SK-N-SH (cell line): ENCODE results near the gene TRIM68. TPM values are rescaled to one million over a fixed set of nuclear protein-coding genes. Genes with fewer than 3 reads are reported as not detected.

Experiments used
- CTCF ChIA-PET: fragments of 300-600, 350-600 bp; formaldehyde crosslinking; extraction: SDS; loops from one replicate; lab custom pipeline; 2021; lab: Yijun Ruan, JAX
- POLR2A ChIA-PET: fragments of 350-600 bp; sonication (Branson Sonifier 250); formaldehyde crosslinking; extraction: SDS; loops from one replicate; lab custom pipeline; 2020; ENCODE audit warnings: antibody characterized with exemption, inconsistent platforms; lab: Yijun Ruan, JAX
- DNase-seq: peaks from one replicate; pipeline ENCODE4 v3.0.0; 2012
- H2AFZ ChIP-seq: fragments of 200-600 bp; sonication (generic); 2 replicates; pipeline ENCODE4 v1.8.1; 2016; ENCODE audit warnings: antibody characterized with exemption, mild to moderate bottlenecking, low read depth
- H3F3A ChIP-seq: fragments of 200-600 bp; sonication (generic); replicated peaks from 2 replicates; pipeline ENCODE3; 2016; ENCODE audit warnings: antibody characterized with exemption, mild to moderate bottlenecking; ENCODE audit not compliant: insufficient read depth
- H3K27ac ChIP-seq, 2 experiments: fragments of 200-500 bp in 1 of 2; fragments of 200-600 bp in 1 of 2; sonication (Bioruptor generic) in 1 of 2; sonication (generic), shearing (Covaris generic) in 1 of 2; 2 replicates each; pipeline versions ENCODE4 v1.5.1 to v1.6.1; 2014 to 2016; ENCODE audit warnings: low read depth in 2 of 2, inconsistent platforms in 1 of 2, low read length in 1 of 2, mild to moderate bottlenecking in 1 of 2, mixed read lengths in 1 of 2
- H3K27me3 ChIP-seq: fragments of 200-600 bp; sonication (generic), shearing (Covaris generic); 2 replicates; pipeline ENCODE4 v1.6.1; 2016; ENCODE audit warnings: mixed run types; ENCODE audit not compliant: insufficient read depth
- H3K36me3 ChIP-seq, 2 experiments: fragments of 200-500 bp in 1 of 2; fragments of 200-600 bp in 1 of 2; sonication (Bioruptor generic) in 1 of 2; sonication (generic) in 1 of 2; replicated peaks in 1 of 2; 2 replicates each; pipeline versions ENCODE3 to v1.5.1; 2014 to 2016; ENCODE audit warnings: low read length in 1 of 2, mild to moderate bottlenecking in 1 of 2; ENCODE audit not compliant: insufficient read depth in 2 of 2, control insufficient read depth in 1 of 2
- H3K4me1 ChIP-seq, 2 experiments: fragments of 200-500 bp in 1 of 2; fragments of 200-600 bp in 1 of 2; sonication (Bioruptor generic) in 1 of 2; sonication (generic), shearing (Covaris generic) in 1 of 2; 2 replicates each; pipeline versions ENCODE4 v1.5.1 to v1.6.1; 2014 to 2016; ENCODE audit warnings: low read depth in 1 of 2, low read length in 1 of 2, mixed run types in 1 of 2; ENCODE audit not compliant: insufficient read depth in 2 of 2, control insufficient read depth in 1 of 2
- H3K4me2 ChIP-seq: fragments of 200-600 bp; sonication (generic), shearing (Covaris generic); 2 replicates; pipeline ENCODE4 v1.6.1; 2017; ENCODE audit warnings: mixed run types
- H3K4me3 ChIP-seq, 2 experiments: fragments of 200-500 bp in 1 of 2; fragments of 200-600 bp in 1 of 2; sonication (Bioruptor generic) in 1 of 2; sonication (generic), shearing (Covaris generic) in 1 of 2; 2 replicates each; pipeline versions ENCODE4 v1.5.1 to v1.8.1; 2014 to 2016; ENCODE audit warnings: low read depth in 2 of 2, inconsistent platforms in 1 of 2, low read length in 1 of 2, mild to moderate bottlenecking in 1 of 2, mixed read lengths in 1 of 2, moderate library complexity in 1 of 2
- H3K79me2 ChIP-seq: fragments of 200-600 bp; sonication (generic); 2 replicates; pipeline ENCODE4 v1.8.1; 2017; ENCODE audit warnings: mild to moderate bottlenecking; ENCODE audit not compliant: insufficient read depth
- H3K9ac ChIP-seq: fragments of 200-600 bp; sonication (generic); 2 replicates; pipeline ENCODE4 v1.6.1; 2017; ENCODE audit warnings: mixed run types
- H3K9me2 ChIP-seq: fragments of 200-600 bp; sonication (generic); 2 replicates; pipeline ENCODE4 v1.6.1; 2017; ENCODE audit warnings: mixed run types
- H3K9me3 ChIP-seq: fragments of 200-600 bp; sonication (generic); 2 replicates; pipeline ENCODE4 v1.6.1; 2017; ENCODE audit warnings: mixed run types, mild to moderate bottlenecking, moderate library complexity
- H4K20me1 ChIP-seq: fragments of 200-600 bp; sonication (generic); 2 replicates; pipeline ENCODE4 v1.6.1; 2017; ENCODE audit warnings: mild to moderate bottlenecking, mixed run types; ENCODE audit not compliant: insufficient read depth
- CHD2 ChIP-seq: fragments of 150-350 bp; IDR thresholded peaks from 2 replicates; pipeline ENCODE4 v1.6.1; 2018; ENCODE audit warnings: low read length; ENCODE audit not compliant: partially characterized antibody
- ELF1 ChIP-seq: IDR thresholded peaks from 2 replicates; pipeline ENCODE4 v1.4.0; 2012
- EP300 ChIP-seq, 2 experiments: IDR thresholded peaks; 2 replicates each; pipeline versions ENCODE4 v1.4.0 to v1.6.1; 2012; ENCODE audit warnings: borderline replicate concordance in 1 of 2, low read depth in 1 of 2, low read length in 1 of 2
- FOSL2 ChIP-seq: IDR thresholded peaks from 2 replicates; pipeline ENCODE4 v1.4.0; 2012; ENCODE audit warnings: low read depth, mild to moderate bottlenecking, moderate library complexity, borderline replicate concordance
- FOXJ3 ChIP-seq: sonication (generic); formaldehyde crosslinking; IDR thresholded peaks from 2 replicates; pipeline ENCODE4 v1.5.1; 2020; ENCODE audit warnings: mild to moderate bottlenecking, missing genetic modification reagents
- FOXM1 ChIP-seq: IDR thresholded peaks from 2 replicates; pipeline ENCODE4 v1.4.0; 2012; ENCODE audit warnings: low read depth, mild to moderate bottlenecking
- GATA2 ChIP-seq: sonication (generic); formaldehyde crosslinking; IDR thresholded peaks from 2 replicates; pipeline ENCODE4 v1.5.0; 2020; ENCODE audit warnings: mild to moderate bottlenecking, missing genetic modification reagents
- MXI1 ChIP-seq: IDR thresholded peaks from 2 replicates; pipeline ENCODE4 v1.6.1; 2012; ENCODE audit warnings: mild to moderate bottlenecking, low read depth, low read length, improper control_type of control experiment
- NRF1 ChIP-seq: IDR thresholded peaks from 2 replicates; pipeline ENCODE4 v1.6.1; 2012; ENCODE audit warnings: low read depth, mild to moderate bottlenecking, low read length
- POLR2AphosphoS5 ChIP-seq: IDR thresholded peaks from 2 replicates; pipeline ENCODE4 v1.6.1; 2012; ENCODE audit warnings: low read depth, low read length
- SIN3A ChIP-seq: IDR thresholded peaks from 2 replicates; pipeline ENCODE4 v1.6.1; 2012; ENCODE audit warnings: low read depth, mild to moderate bottlenecking, low read length, moderate library complexity, borderline replicate concordance
- SMC3 ChIP-seq: IDR thresholded peaks from 2 replicates; pipeline ENCODE4 v1.6.1; 2012; ENCODE audit warnings: low read depth, low read length, improper control_type of control experiment
- YY1 ChIP-seq: IDR thresholded peaks from 2 replicates; pipeline ENCODE4 v1.4.0; 2012; ENCODE audit warnings: low read depth, mild to moderate bottlenecking
- WGBS: methylation state at CpG from one replicate; pipeline ENCODE4 v1.1.6; 2017; ENCODE audit warnings: low lambda C conversion rate; 5-methylcytosine and 5-hydroxymethylcytosine counted together
- polyA plus RNA-seq, 3 experiments: library from polyadenylated mRNA; depleted of rRNA; stranded (reverse); fragments of >200 nt; gene quantifications; 2 replicates each; pipeline ENCODE4 v1.2.3, GENCODE V29; 2012
- TF ChIP-seq, protein P1 (sequence below): IDR thresholded peaks from 2 replicates; pipeline ENCODE4; 2012
- TF ChIP-seq, protein P2 (sequence below): fragments of 200-600 bp; sonication (generic); IDR thresholded peaks from 2 replicates; pipeline ENCODE4 v1.6.1; 2017; ENCODE audit warnings: antibody characterized with exemption, mild to moderate bottlenecking, moderate library complexity
- TF ChIP-seq, protein P3 (sequence below): IDR thresholded peaks from 2 replicates; pipeline ENCODE4 v1.4.0; 2012; ENCODE audit warnings: low read depth, borderline replicate concordance
- TF ChIP-seq, protein P4 (sequence below): IDR thresholded peaks from 2 replicates; pipeline ENCODE4 v1.4.0; 2012; ENCODE audit warnings: low read depth

Gene TRIM68
- polyA plus RNA-seq, 1 of the 3 experiments (the other 2 are of a cell fraction) = 4.9 TPM

DNA sequence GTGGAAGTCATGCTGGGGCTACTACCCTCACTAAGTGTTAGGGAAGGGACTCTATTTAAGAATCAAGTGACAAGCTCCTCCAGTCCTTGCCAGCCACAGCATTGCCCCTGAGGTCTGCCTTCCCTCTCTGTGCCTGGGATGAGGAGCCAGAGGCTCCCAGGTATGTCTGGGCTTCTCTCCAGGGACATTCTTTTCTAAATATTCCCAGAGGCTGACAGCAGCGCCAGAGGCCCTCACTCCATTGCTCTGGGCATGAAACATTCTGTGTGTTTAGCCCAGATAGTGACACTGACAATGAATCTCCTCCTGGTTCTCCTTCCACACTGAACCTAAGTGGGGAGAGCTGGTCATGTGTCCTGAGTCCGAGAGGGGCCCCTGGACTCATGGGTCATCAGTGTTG, 37.9 kb upstream of the TRIM68 start:
- no peaks in the 10 kb centered on the region for H3F3A ChIP-seq
- H3K4me1 ChIP-seq = peaks cover 0 to 8% of the 10 kb centered on the region in 2 experiments; a peak in 1 of 4 replicates
- H2AFZ ChIP-seq = no peak overlapping the region
- no peak overlapping the region for H3K9ac ChIP-seq
- H3K36me3 ChIP-seq = no peaks in the 10 kb centered on the region
- H3K79me2 ChIP-seq = no peaks in the 10 kb centered on the region
- WGBS = 0% methylated on average over 1 of the region's 2 CpGs
- DNase-seq = no peak
- no peaks in the 10 kb centered on the region for H3K9me2 ChIP-seq
- no peak overlapping the region for H3K4me3 ChIP-seq
- H3K9me3 ChIP-seq = no peaks in the 10 kb centered on the region
- no peak overlapping the region for H3K27ac ChIP-seq
- ChIA-PET POLR2A (no interaction called here), CTCF (interaction anchor here (1.0 to 6.2 kb wide), 2 partner anchors 9 to 389 kb away, joined by 3 to 31 read pairs; partner anchors contain the start of gene OR51D1)
- TF ChIP-seq, protein P1, sequence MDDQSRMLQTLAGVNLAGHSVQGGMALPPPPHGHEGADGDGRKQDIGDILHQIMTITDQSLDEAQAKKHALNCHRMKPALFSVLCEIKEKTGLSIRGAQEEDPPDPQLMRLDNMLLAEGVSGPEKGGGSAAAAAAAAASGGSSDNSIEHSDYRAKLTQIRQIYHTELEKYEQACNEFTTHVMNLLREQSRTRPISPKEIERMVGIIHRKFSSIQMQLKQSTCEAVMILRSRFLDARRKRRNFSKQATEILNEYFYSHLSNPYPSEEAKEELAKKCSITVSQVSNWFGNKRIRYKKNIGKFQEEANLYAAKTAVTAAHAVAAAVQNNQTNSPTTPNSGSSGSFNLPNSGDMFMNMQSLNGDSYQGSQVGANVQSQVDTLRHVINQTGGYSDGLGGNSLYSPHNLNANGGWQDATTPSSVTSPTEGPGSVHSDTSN = no peak
- no peak for TF ChIP-seq FOSL2
- no peak for TF ChIP-seq ELF1
- TF ChIP-seq, protein P2, sequence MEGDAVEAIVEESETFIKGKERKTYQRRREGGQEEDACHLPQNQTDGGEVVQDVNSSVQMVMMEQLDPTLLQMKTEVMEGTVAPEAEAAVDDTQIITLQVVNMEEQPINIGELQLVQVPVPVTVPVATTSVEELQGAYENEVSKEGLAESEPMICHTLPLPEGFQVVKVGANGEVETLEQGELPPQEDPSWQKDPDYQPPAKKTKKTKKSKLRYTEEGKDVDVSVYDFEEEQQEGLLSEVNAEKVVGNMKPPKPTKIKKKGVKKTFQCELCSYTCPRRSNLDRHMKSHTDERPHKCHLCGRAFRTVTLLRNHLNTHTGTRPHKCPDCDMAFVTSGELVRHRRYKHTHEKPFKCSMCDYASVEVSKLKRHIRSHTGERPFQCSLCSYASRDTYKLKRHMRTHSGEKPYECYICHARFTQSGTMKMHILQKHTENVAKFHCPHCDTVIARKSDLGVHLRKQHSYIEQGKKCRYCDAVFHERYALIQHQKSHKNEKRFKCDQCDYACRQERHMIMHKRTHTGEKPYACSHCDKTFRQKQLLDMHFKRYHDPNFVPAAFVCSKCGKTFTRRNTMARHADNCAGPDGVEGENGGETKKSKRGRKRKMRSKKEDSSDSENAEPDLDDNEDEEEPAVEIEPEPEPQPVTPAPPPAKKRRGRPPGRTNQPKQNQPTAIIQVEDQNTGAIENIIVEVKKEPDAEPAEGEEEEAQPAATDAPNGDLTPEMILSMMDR = no peak
- TF ChIP-seq SMC3 = no peak
- no peak for TF ChIP-seq SIN3A
- TF ChIP-seq, protein P3, sequence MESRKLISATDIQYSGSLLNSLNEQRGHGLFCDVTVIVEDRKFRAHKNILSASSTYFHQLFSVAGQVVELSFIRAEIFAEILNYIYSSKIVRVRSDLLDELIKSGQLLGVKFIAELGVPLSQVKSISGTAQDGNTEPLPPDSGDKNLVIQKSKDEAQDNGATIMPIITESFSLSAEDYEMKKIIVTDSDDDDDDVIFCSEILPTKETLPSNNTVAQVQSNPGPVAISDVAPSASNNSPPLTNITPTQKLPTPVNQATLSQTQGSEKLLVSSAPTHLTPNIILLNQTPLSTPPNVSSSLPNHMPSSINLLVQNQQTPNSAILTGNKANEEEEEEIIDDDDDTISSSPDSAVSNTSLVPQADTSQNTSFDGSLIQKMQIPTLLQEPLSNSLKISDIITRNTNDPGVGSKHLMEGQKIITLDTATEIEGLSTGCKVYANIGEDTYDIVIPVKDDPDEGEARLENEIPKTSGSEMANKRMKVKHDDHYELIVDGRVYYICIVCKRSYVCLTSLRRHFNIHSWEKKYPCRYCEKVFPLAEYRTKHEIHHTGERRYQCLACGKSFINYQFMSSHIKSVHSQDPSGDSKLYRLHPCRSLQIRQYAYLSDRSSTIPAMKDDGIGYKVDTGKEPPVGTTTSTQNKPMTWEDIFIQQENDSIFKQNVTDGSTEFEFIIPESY = no peak
- no peak for TF ChIP-seq YY1
- TF ChIP-seq FOXJ3 (CRISPR knock-in tag) = no peak
- TF ChIP-seq POLR2AphosphoS5 = no peak
- no peak for TF ChIP-seq CHD2
- no peak for TF ChIP-seq MXI1
- TF ChIP-seq GATA2 (CRISPR knock-in tag) = no peak
- TF ChIP-seq NRF1 = no peak
- no peak for TF ChIP-seq FOXM1
- TF ChIP-seq, protein P4, sequence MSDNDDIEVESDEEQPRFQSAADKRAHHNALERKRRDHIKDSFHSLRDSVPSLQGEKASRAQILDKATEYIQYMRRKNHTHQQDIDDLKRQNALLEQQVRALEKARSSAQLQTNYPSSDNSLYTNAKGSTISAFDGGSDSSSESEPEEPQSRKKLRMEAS = no peak
- TF ChIP-seq EP300 (IDR thresholded peaks at IDR 0.05; ENCODE audit: borderline replicate concordance in 1 of 2, low read depth in 1 of 2, low read length in 1 of 2) = no peak
- H4K20me1 ChIP-seq = no peaks in the 10 kb centered on the region
- H3K27me3 ChIP-seq = peaks cover 4% of the 10 kb centered on the region; the same call in 1 of the 2 replicates
- H3K4me2 ChIP-seq = no peak overlapping the region
